Nephron (organoid): ENCODE data around the gene STK17A.
A peak's percentile ranks its signal among the peaks of the same experiment; 100 is the strongest.

Experiments used
- H3K27ac Mint-ChIP-seq, 3 experiments: 2 replicates each; pipeline ENCODE4 v1.8.0; 2020; ENCODE audit warnings: mixed read lengths in 3 of 3, mild to moderate bottlenecking in 2 of 3, moderate library complexity in 1 of 3
- H3K27me3 Mint-ChIP-seq: 2 replicates; pipeline ENCODE4 v1.8.0; 2021; ENCODE audit warnings: low read depth, mild to moderate bottlenecking, moderate library complexity, mixed read lengths
- H3K36me3 Mint-ChIP-seq: 2 replicates; pipeline ENCODE4 v1.8.0; 2020; ENCODE audit warnings: low read depth, mixed read lengths
- H3K4me1 Mint-ChIP-seq: 2 replicates; pipeline ENCODE4 v1.8.0; 2020; ENCODE audit warnings: mixed read lengths
- H3K4me3 Mint-ChIP-seq, 3 experiments: 2 replicates each; pipeline ENCODE4 v1.8.0; 2020; ENCODE audit warnings: mild to moderate bottlenecking in 3 of 3, mixed read lengths in 3 of 3, moderate library complexity in 2 of 3
- H3K9me3 Mint-ChIP-seq: 2 replicates; pipeline ENCODE4 v1.8.0; 2020; ENCODE audit warnings: mixed read lengths
- TF ChIP-seq, protein P1 (sequence below), 3 experiments: fragments of 200-600 bp; sonication (generic); IDR thresholded peaks; one replicate each; pipeline ENCODE4 v1.5.0; 2021; ENCODE audit warnings: antibody characterized with exemption in 3 of 3; ENCODE audit not compliant: unreplicated experiment in 3 of 3

The STK17A gene

GRCh38 chr7:43652364-43652763 lies 69.5 kb downstream of the STK17A start:
- Mint-ChIP-seq H3K4me1 (peaks cover 38% of the 10 kb centered on the region), H3K27me3 (no peaks in the 10 kb centered on the region), H3K36me3 (peaks cover 49% of the 10 kb centered on the region), H3K27ac (peak overlapping the region in 2 of 3 experiments; percentile 46), H3K9me3 (no peaks in the 10 kb centered on the region), H3K4me3 (no peak overlapping the region)
- TF ChIP-seq, protein P1, sequence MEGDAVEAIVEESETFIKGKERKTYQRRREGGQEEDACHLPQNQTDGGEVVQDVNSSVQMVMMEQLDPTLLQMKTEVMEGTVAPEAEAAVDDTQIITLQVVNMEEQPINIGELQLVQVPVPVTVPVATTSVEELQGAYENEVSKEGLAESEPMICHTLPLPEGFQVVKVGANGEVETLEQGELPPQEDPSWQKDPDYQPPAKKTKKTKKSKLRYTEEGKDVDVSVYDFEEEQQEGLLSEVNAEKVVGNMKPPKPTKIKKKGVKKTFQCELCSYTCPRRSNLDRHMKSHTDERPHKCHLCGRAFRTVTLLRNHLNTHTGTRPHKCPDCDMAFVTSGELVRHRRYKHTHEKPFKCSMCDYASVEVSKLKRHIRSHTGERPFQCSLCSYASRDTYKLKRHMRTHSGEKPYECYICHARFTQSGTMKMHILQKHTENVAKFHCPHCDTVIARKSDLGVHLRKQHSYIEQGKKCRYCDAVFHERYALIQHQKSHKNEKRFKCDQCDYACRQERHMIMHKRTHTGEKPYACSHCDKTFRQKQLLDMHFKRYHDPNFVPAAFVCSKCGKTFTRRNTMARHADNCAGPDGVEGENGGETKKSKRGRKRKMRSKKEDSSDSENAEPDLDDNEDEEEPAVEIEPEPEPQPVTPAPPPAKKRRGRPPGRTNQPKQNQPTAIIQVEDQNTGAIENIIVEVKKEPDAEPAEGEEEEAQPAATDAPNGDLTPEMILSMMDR (IDR thresholded peaks at IDR 0.05; ENCODE audit: unreplicated experiment in 3 of 3) = no peak

DNA sequence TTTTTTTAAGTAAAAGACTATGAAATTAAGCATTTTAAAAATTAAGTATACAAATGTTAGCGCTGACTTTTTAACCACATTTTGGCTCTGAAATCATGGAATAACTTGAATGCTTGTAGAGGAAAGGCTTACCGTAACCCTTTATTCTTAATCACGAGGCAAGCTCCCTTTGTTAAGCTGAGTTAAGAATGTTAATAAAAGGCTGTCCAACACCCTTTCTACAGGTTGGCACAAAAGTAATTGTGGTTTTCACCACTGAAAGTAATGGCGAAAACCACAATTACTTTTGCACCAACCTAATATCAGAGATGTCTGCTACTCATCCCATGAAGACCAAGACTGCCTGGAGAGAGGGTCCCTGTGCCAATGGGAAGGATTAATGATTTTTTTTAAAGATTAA lies 70.6 kb downstream of the STK17A start:
- H3K27ac Mint-ChIP-seq = no peak overlapping the region
- H3K4me3 Mint-ChIP-seq = no peak overlapping the region
- no peaks in the 10 kb centered on the region for H3K27me3 Mint-ChIP-seq
- no peaks in the 10 kb centered on the region for H3K9me3 Mint-ChIP-seq
- TF ChIP-seq, protein P1 (IDR thresholded peaks at IDR 0.05; ENCODE audit: unreplicated experiment in 3 of 3) = no peak
- H3K36me3 Mint-ChIP-seq = peaks cover 49% of the 10 kb centered on the region
- H3K4me1 Mint-ChIP-seq = peaks cover 27% of the 10 kb centered on the region

DNA sequence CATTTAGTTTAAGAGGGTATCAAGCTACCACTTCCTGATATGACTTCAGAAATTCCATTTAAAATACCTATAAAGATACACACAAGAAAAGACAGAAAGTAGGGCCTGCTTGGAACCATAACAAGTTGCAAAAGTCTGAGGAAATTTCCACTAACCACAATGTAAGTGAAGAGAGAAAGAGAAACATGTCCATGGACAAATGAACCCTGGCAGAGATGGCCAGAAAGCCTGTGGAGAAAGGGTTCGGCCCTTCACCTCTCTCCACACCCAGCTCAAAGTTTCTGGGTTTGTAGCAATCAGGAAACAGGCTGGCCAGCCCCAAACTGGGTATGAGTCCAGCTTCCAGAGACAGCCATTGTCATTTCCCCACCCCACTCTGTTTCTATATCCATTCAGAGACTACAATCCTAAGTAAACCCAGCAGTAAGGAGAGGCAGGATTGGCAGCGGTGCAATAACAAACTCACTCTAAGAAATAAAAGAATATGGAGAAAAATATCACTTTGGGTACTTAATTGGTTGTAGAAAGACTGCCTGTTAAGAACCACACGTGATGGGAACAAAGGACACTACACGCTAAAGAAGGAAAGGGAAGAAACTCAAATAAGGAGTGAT lies 71.1 kb downstream of the STK17A start:
- Mint-ChIP-seq H3K4me3 (no peak overlapping the region), H3K4me1 (peaks cover 21% of the 10 kb centered on the region), H3K36me3 (peaks cover 55% of the 10 kb centered on the region), H3K27ac (no peak overlapping the region), H3K27me3 (no peaks in the 10 kb centered on the region), H3K9me3 (no peaks in the 10 kb centered on the region)
- TF ChIP-seq, protein P1 (IDR thresholded peaks at IDR 0.05; ENCODE audit: unreplicated experiment in 3 of 3) = no peak

DNA sequence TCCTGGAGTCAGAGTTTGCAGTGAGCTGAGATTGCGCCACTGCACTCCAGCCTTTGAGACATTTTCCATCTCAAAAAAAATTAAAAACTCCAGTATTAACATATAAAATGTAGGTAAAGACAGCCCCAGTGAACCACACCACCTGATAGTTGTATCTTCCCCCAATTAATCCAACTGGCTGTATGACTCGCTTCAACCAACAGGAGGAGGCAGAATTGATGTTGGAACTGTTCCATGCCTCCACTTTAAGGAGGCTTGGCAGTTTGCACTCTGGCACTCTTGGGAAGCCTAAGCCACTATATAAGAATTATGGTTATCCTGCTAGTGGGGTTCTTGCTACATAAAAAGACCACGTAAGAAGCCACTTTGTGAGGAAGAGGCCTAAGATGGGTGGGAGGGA lies 72.7 kb downstream of the STK17A start:
- no peaks in the 10 kb centered on the region for H3K27me3 Mint-ChIP-seq
- H3K36me3 Mint-ChIP-seq = peaks cover 53% of the 10 kb centered on the region
- H3K27ac Mint-ChIP-seq = no peak overlapping the region
- no peaks in the 10 kb centered on the region for H3K9me3 Mint-ChIP-seq
- peaks cover 10% of the 10 kb centered on the region for H3K4me1 Mint-ChIP-seq
- TF ChIP-seq, protein P1 (IDR thresholded peaks at IDR 0.05; ENCODE audit: unreplicated experiment in 3 of 3) = no peak
- no peak overlapping the region for H3K4me3 Mint-ChIP-seq

- Mint-ChIP-seq H3K9me3 (no peaks in the 10 kb centered on the region), H3K27me3 (no peaks in the 10 kb centered on the region), H3K4me1 (no peaks in the 10 kb centered on the region), H3K27ac (no peak overlapping the region), H3K4me3 (no peak overlapping the region), H3K36me3 (peaks cover 51% of the 10 kb centered on the region)
- TF ChIP-seq, protein P1 (IDR thresholded peaks at IDR 0.05; ENCODE audit: unreplicated experiment in 3 of 3) = no peak
Measured at GRCh38 chr7:43656997-43657396, 74.1 kb downstream of the STK17A start.
